GM18873 (cell line): ENCODE measurements around the gene APP.

Source experiments
- ATAC-seq: cut with Tn5 transposase; IDR thresholded peaks from one replicate; pipeline ENCODE4 v1.9.1; 2021; ENCODE audit warnings: mild to moderate bottlenecking, moderate library complexity, moderate number of reproducible peaks; ENCODE audit not compliant: unreplicated experiment, low FRiP score

Gene APP

GRCh38 chr21:26072666-26073615 is 97.6 kb downstream of the APP start:
- no peak for ATAC-seq

- no peak for ATAC-seq
Measured at GRCh38 chr21:26070822-26071425, 99.6 kb downstream of the APP start.

- no peak for ATAC-seq
Measured at GRCh38 chr21:26070121-26070520, 100.4 kb downstream of the APP start.

DNA sequence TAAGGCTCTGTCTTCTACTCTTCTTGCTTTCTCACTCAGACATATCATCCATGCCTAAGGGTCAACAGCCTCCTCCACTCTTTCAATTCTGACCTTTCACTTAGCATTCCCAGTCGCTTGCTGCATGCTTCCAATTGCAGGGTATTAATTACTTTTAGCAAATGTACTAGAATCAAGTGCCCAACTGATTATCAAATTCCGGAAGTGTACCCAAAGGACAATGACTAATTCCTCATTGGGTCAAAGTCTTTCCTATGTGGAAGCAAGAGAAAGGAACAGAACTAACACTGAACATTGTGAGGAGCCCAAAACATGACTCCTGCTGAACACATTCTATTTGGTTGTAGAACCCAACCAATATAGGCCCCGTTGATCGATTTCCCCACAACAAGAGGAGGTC is 101.8 kb downstream of the APP start:
- no peak for ATAC-seq

GRCh38 chr21:26067836-26068594 is 102.6 kb downstream of the APP start:
- ATAC-seq: no peak

DNA sequence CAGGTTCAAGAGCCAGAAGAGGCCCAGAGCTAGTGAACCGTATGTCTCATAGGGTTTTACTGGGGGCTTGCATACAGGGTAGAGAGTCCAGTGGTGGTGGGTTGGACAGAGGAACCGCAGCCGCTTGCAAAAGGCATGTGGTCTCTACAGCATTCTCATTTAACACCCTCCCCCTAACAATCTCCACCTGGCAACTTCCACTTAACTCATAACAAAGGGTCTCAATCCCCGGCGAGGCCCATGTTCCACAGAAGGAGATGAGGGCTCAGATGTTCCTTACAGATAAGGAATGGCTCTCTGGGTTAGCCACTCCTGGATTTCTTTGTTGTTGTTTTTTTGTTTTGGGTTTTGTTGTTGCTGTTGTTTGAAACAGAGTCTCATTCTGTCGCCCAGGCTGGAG is 106.1 kb downstream of the APP start:
- ATAC-seq: no peak

GRCh38 chr21:26061437-26061836 is 109.1 kb downstream of the APP start:
- no peak for ATAC-seq

DNA sequence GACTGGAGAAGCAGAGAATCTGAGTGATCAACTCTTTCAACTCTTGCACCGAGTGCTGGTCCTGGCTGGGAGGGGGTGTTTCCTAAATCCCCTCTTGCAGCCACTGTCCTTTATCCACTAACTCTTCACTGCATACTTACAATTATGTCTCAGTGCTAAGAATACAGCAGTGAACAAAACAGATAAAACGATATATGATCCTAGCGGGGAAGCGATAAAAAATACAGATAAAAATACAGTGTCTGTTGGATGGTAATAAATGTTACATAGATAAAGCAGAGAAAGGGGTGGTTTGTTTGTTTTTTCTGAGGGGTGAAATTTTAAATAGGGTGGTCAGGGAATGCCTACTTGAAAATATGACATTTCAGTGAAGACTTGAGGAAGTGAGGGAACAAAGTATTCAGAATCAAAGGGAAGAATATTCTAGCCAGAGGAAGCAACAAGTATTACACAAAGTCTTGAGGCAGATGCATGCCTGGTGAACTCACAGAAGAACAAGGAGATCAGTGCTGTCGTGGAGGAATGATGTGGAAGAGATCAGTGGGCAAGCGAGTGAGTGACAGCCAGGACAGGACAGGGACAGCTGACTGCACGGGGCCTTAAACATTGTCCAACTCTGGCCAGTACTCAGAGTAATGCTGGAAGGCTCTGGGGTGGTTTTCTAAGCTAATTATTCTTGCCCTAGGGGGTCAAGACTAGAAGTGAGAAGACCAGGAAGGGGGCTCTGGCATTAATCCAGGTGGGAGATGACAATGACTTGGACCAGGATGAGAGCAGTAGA is 110.0 kb downstream of the APP start:
- ATAC-seq: no peak

DNA sequence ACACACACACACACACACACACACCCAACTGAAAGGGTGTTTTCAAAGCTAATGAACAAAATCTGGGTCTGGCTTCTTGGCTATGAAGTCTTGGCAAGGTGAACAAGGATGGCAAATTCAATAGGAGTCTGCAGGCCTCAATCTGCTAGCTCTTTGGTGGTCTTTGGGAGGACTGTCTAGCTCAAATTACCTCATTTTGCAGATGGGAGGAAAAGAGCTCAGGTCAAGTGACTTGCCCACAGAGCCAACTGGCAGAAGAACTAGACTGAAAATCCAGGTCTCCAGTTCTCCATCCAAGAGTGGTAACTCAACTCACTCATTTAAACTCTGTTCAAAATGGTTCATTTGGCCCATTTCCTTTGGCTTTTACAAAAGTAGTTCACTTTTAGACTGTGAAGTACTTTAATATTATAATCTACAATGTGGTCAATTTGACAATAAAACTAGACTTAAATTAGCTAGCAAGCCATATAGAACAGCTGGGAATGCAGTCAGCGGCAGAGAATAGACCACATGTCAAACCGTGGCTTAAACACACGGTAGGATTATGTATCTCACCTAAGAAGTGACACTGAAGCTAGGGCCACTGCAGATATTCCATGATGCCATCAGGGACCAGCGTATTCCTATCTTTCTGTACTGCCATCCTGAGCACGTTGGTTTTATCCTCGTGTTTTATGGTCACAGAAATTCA is 112.9 kb downstream of the APP start:
- ATAC-seq: no peak

DNA sequence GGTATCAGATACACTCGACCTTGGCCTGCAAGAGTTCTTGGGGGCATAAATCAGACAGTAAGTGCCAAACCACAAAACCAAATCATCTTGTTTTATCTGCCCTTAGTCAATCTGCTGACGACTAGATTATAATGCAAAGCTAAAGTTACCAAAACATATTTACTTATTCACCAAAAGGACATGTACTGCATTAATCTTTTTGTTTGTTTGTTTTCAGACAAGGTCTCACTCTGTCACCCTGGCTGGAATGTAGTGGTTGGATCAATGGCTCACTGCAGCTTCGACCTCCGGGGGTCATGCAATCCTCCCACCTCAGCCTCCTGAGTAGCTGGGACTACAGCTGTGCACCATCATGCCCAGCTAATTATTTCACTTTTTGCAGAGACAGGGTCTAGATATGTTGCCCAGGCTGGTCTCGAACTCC is 114.7 kb downstream of the APP start:
- no peak for ATAC-seq

- ATAC-seq: no peak
Measured at GRCh38 chr21:26055010-26055409, 115.6 kb downstream of the APP start.

DNA sequence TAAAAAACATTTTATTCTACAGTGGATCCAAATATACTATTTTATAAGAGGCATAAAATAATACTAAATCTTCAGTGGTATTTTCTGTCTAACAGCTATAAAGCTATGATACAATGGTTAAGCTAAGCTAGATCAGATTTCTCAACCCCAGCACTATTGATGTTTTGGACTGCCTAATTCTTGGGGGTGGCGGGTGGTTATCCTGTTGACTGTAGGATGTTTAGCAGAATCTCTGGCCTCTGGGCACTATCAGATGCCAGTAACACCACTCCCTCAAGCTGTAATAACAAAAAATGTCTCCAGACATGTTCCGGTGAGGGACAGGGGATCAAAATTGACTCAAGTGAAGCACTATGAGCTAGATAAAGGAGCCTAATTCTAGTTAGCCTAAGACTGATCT is 118.5 kb downstream of the APP start:
- no peak for ATAC-seq

DNA sequence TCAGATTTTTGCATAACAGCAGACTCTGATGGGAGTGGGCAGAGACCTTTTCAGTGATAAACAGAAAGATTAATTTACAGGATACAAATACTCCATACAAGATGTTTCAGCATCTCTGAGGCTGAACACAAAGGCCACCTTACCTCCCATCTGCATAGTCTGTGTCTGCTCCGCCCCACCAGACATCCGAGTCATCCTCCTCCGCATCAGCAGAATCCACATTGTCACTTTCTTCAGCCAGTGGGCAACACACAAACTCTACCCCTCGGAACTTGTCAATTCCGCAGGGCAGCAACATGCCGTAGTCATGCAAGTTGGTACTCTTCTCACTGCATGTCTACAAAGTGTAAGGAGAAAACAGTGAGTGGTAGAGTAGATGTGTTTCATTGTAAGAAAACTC is 119.7 kb downstream of the APP start:
- no peak for ATAC-seq

DNA sequence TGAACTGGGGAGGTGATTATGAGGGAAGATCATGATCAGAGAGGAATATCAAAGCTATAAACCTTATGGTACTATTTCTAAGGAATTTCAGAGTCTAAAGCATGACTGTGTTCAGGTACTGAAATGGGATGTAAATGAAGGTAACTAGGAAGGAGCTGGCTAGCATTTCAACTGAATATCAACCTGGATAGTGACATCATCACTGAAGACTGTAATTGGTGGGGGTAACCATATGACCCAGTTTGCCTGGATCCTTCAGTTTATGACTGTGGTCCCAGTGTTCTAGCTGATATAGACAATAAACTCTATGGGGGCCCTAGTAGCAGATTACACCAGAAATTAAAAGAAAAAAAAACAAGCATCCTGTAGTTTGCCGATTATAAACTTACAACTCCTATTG is 120.8 kb downstream of the APP start:
- no peak for ATAC-seq

GRCh38 chr21:26047279-26047967 is 123.1 kb downstream of the APP start:
- ATAC-seq: no peak

DNA sequence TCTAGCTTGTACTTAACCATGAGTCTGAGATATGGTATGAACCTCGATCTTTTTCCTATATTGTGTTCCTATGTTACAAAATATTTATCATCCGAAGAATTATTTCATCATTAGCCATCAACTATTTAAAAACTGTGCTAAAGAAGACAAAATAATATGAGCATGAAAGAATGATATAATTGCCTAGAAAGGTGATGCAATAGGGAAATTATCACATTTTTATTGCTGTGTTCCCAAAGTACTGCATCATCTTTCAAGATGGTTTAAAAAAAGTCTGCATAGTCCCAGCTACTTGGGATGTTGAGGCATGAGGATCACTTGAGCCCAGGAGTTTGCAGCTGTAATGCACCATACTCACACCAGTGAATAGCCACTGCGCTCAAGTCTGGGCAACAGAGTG is 126.7 kb downstream of the APP start:
- no peak for ATAC-seq

- ATAC-seq: no peak
Measured at GRCh38 chr21:26042181-26042876, 128.2 kb downstream of the APP start.

- no peak for ATAC-seq
Measured at GRCh38 chr21:26041431-26042180, 129.0 kb downstream of the APP start.
